K562 (cell line): ENCODE data around the gene MAP1LC3B2. TPM values are rescaled to one million over a fixed set of nuclear protein-coding genes. Genes with fewer than 3 reads are reported as not detected.

Experiments used
- BACH1 ChIP-seq: fragments of 200-800 bp; sonication (Bioruptor generic); IDR thresholded peaks from 2 replicates; pipeline ENCODE4 v1.6.1; 2016; ENCODE audit warnings: missing genetic modification characterization, missing compliant biosample characterization
- CXXC5 ChIP-seq: fragments of 250-450 bp; sonication (Bioruptor Pico); IDR thresholded peaks from 2 replicates; pipeline ENCODE4 v1.8.0; 2022; ENCODE audit warnings: inconsistent platforms, mild to moderate bottlenecking, moderate library complexity
- ESRRA ChIP-seq: fragments of 450-650 bp; IDR thresholded peaks from 2 replicates; pipeline ENCODE4 v1.6.1; 2014; ENCODE audit warnings: low read depth, mild to moderate bottlenecking, moderate library complexity, borderline replicate concordance
- HES1 ChIP-seq: fragments of 450-650 bp; IDR thresholded peaks from 2 replicates; pipeline ENCODE4 v1.6.1; 2016; ENCODE audit warnings: low read depth, mild to moderate bottlenecking, moderate library complexity
- HLTF ChIP-seq: fragments of 450-650 bp; IDR thresholded peaks from 2 replicates; pipeline ENCODE4 v1.6.1; 2016
- POLR2A ChIP-seq: fragments of 450-650 bp; conservative IDR thresholded peaks from 2 replicates; pipeline ENCODE4 v1.6.1; 2016
- RAD21 ChIP-seq, 2 experiments: fragments of 250-450 bp in 1 of 2; fragments of 450-650 bp in 1 of 2; sonication (Bioruptor Pico) in 1 of 2; formaldehyde crosslinking in 1 of 2; IDR thresholded peaks in 1 of 2; conservative IDR thresholded peaks in 1 of 2; 2 replicates each; pipeline versions ENCODE4 v1.4.0 to v1.8.0; 2020 to 2022; ENCODE audit warnings: mild to moderate bottlenecking in 2 of 2, moderate library complexity in 1 of 2
- SAFB2 ChIP-seq: fragments of 200-400 bp; formaldehyde crosslinking; IDR thresholded peaks from 2 replicates; pipeline ENCODE4 v1.6.1; 2018; ENCODE audit warnings: borderline replicate concordance, low read length, low read depth, moderate library complexity; ENCODE audit not compliant: severe bottlenecking
- THRB ChIP-seq: fragments of 450-650 bp; formaldehyde crosslinking; conservative IDR thresholded peaks from 2 replicates; pipeline ENCODE4 v1.4.0; 2022; ENCODE audit warnings: mild to moderate bottlenecking, missing genetic modification characterization
- XRCC5 ChIP-seq: fragments of 200-400 bp; formaldehyde crosslinking; IDR thresholded peaks from 2 replicates; pipeline ENCODE4 v1.6.1; 2017; ENCODE audit warnings: low read depth, mild to moderate bottlenecking, low read length
- ZBTB40 ChIP-seq, 2 experiments: fragments of 450-650 bp in 1 of 2; sonication (generic) in 1 of 2; formaldehyde crosslinking in 1 of 2; IDR thresholded peaks; 2 replicates each; pipeline versions ENCODE4 v1.7.1 to v1.9.0; 2016 to 2022; ENCODE audit warnings: inconsistent platforms in 1 of 2, mild to moderate bottlenecking in 1 of 2, missing genetic modification reagents in 1 of 2
- ZNF280B ChIP-seq: fragments of 250-450 bp; sonication (Bioruptor Pico); IDR thresholded peaks from 2 replicates; pipeline ENCODE4 v1.5.1; 2021; ENCODE audit warnings: mild to moderate bottlenecking
- ZNF445 ChIP-seq: fragments of 250-450 bp; sonication (Bioruptor Pico); IDR thresholded peaks from 2 replicates; pipeline ENCODE4 v1.4.0; 2020; ENCODE audit warnings: low read depth, mild to moderate bottlenecking, moderate library complexity
- polyA plus RNA-seq, 8 experiments: library from polyadenylated mRNA; depleted of rRNA in 4 of 8; stranded (reverse) in 5 of 8; unstranded in 3 of 8; fragments of >200 nt; fragmentation: Nextera tagmentation in 2 of 8; fragmentation: Illumina TruSeq in 1 of 8; extraction: Ambion mirVana in 2 of 8; extraction: Trizol in 1 of 8; gene quantifications; 2 replicates each; pipeline versions ENCODE4 v1.2.1 to v1.2.3, GENCODE V29; 2011 to 2014; ENCODE audit warnings: inconsistent platforms in 1 of 8, missing spikeins in 1 of 8
- total RNA-seq, 7 experiments: library from RNA; depleted of rRNA in 6 of 7; stranded (reverse); fragments of >200 nt in 6 of 7; fragmentation: Illumina TruSeq in 2 of 7; extraction: Trizol in 2 of 7; gene quantifications; 2 replicates each; pipeline versions ENCODE4 v1.2.1 to v1.2.3, GENCODE V29; 2011 to 2021; ENCODE audit warnings: low replicate concordance in 1 of 7
- TF ChIP-seq, protein P1 (sequence below): sonication (generic); formaldehyde crosslinking; IDR thresholded peaks from 2 replicates; pipeline ENCODE4 v1.8.0; 2022; ENCODE audit warnings: mild to moderate bottlenecking, missing genetic modification reagents

MAP1LC3B2 gene
- total and polyA plus RNA-seq, 9 of the 15 experiments (the other 6 are each of a cell fraction or from before 2014, with no cell fraction given), result 0.53 to 2.8 (median 0.76) TPM; not detected in 2

- TF ChIP-seq, protein P1, sequence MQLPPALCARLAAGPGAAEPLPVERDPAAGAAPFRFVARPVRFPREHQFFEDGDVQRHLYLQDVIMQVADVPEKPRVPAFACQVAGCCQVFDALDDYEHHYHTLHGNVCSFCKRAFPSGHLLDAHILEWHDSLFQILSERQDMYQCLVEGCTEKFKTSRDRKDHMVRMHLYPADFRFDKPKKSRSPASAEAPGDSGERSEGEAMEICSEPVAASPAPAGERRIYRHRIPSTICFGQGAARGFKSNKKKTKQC (CRISPR knock-in tag), result no peak
- TF ChIP-seq XRCC5 (no peak), BACH1 (peak; percentile 93), RAD21 (CRISPR knock-in tag; conservative IDR thresholded peaks at IDR 0.05 in 1 of 2, IDR thresholded peaks at IDR 0.05 in 1 of 2) (peak in 1 of 2 experiments; percentile 34; a peak in 1 of 4 replicates), ZBTB40 (IDR thresholded peaks at IDR 0.05) (no peak), ZBTB40 (CRISPR knock-in tag; IDR thresholded peaks at IDR 0.05) (no peak), THRB (CRISPR knock-in tag) (peak; percentile 95), ZNF280B (CRISPR knock-in tag) (peak; percentile 86), POLR2A (no peak), ZNF445 (CRISPR knock-in tag) (peak; percentile 92), HLTF (no peak), SAFB2 (no peak), ESRRA (no peak), HES1 (no peak), CXXC5 (CRISPR knock-in tag) (peak; percentile 97)
These were observed 2.7 kb upstream of the MAP1LC3B2 start (continued) for GRCh38 chr12:116556356-116556952.
